C4-2B (cell line): ENCODE measurements around the gene VPS13D.

Source experiments
- ZFX ChIP-seq: fragments of 450-650 bp; IDR thresholded peaks from 2 replicates; pipeline ENCODE4 v1.6.1; 2017
- TF ChIP-seq, protein P1 (sequence below): fragments of 450-650 bp; conservative IDR thresholded peaks from 2 replicates; pipeline ENCODE4 v1.5.1; 2017; ENCODE audit warnings: mild to moderate bottlenecking

DNA sequence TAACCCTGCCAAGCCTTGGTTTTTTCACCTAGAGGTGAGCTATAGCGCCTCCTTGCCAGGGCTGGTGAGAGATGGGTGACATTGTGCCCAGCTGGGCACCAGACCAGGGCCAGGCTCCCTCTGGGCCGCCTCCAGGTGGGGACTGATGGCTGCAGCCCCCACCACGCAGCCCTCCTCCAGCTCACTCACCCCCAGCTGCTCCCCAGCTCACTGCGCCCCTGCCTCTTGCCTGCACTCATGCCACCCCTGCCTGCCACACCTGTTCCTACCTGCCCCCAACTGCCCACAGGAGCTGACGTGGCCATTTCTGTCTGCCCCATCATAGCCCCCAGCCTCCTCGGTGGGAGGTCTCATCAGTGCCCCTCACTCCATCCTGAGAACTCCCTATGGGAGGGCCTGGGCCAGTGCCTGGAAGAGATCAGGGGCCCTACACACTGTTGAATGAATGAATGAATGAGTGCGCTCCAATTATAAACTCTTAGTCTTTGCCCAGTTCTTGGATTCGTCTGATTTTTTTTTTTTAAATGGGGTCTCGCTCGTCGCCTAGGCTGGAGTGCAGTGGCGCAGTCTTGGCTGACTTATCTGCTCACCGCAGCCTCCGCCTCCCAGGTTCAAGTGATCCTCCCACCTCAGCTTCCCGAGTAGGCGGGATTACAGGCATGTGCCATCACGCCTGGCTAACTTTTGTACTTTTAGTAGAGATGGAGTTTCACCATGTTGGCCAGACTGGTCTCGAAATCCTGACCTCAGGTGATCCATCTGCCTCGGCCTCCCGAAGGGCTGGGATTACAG is 26.4 kb upstream of the VPS13D start:
- TF ChIP-seq, protein P1, sequence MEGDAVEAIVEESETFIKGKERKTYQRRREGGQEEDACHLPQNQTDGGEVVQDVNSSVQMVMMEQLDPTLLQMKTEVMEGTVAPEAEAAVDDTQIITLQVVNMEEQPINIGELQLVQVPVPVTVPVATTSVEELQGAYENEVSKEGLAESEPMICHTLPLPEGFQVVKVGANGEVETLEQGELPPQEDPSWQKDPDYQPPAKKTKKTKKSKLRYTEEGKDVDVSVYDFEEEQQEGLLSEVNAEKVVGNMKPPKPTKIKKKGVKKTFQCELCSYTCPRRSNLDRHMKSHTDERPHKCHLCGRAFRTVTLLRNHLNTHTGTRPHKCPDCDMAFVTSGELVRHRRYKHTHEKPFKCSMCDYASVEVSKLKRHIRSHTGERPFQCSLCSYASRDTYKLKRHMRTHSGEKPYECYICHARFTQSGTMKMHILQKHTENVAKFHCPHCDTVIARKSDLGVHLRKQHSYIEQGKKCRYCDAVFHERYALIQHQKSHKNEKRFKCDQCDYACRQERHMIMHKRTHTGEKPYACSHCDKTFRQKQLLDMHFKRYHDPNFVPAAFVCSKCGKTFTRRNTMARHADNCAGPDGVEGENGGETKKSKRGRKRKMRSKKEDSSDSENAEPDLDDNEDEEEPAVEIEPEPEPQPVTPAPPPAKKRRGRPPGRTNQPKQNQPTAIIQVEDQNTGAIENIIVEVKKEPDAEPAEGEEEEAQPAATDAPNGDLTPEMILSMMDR = no peak
- no peak for TF ChIP-seq ZFX
